NCI-H1930 (cell line): Measurements from ENCODE around the gene CCDC33.

Experiments used
- DNase-seq, 2 experiments: peaks; one replicate each; lab custom pipeline; 2025; lab: John Stamatoyannopoulos, UW

CCDC33 gene

DNA sequence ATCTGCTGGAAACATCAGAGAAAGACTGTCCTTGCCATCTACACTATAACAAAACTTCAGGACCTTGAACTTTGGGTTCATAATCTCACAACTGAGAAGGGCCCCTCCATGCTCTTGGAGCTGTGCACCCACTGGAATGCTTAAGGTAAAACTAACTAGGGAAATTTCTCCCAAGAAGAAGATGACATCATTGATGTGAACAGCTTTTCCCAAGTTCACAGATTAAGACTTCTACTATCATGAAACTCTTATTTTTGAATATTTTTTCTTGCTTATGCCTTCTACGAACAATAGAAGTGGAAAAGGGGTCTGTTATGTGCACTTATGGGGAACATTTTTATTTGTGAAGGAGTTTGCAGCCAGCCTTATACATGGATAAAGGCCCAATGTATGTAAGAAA, 126.4 kb downstream of the CCDC33 start:
- no peak for DNase-seq

DNA sequence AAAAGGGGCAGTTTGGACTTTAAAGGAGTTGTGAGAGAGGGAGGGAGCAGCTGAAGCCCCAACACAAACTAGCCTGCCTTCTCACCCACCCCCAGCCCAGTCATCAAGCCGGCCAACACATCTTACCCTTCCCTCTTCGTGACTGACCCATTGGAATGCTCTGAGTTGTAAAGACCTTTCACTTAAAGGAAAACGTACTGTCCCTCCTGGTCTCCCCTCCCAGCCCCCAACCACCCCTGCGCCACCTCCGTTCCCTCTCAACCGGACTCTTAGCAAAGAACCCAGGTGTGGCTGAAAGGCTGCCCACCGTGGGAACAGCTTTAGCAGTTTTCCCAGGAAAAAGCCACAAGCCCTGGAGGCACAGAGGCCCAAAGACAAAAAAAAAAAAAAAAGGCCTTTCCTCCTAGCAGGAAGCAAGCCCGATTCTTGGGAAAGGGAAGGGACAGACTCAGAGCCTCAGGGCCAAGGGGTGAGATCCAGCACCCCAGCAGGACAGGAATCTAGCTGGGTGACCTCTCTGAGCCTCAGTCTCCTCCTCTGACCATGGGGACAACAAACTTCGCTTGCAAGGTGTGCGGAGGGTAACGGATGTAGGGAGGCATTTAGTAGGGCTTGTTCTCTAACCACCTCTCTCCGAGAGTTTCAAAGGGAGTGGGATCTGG, 128.9 kb downstream of the CCDC33 start:
- no peak for DNase-seq

DNA sequence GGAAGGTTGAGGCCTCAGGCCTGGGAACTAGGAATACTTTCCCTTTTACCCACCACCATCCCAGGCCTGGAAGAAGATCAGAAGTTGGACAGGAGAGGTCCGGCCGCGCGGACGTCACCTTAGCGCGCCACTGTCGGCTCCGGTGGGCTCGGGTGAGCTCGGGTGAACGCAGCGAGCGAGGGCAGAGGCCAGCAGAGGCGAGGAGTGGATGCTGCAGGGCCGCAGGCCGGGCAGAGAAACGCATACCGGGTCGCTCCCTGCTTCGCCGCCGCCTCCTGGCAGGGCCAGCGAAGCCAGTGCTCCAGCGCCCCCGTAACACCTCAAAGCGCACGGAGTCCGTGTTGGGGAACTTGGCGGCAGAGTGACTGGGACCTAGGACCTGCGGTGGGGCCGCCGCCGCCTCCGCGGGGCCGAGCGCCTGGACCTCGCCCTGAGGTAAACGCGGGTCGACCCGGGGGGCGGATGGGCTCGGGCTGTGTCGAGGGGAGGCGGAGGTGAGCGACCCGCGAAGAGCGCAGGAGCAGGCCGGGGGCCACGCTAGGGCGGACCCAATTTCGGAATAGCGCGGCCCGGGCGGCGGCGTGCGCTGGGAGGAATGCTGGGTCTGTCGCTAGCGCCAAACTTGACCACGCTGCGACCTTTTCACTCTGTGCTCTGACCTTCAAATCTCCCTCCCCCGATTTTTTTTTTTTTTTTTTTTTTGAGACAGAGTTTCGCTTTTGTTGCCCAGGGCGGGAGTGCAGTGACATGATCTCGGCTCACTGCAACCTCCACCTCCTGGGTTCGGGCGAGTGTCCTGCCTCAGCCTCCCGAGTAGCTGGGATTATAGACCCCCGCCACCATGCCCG, 129.7 kb downstream of the CCDC33 start:
- no peak for DNase-seq

DNA sequence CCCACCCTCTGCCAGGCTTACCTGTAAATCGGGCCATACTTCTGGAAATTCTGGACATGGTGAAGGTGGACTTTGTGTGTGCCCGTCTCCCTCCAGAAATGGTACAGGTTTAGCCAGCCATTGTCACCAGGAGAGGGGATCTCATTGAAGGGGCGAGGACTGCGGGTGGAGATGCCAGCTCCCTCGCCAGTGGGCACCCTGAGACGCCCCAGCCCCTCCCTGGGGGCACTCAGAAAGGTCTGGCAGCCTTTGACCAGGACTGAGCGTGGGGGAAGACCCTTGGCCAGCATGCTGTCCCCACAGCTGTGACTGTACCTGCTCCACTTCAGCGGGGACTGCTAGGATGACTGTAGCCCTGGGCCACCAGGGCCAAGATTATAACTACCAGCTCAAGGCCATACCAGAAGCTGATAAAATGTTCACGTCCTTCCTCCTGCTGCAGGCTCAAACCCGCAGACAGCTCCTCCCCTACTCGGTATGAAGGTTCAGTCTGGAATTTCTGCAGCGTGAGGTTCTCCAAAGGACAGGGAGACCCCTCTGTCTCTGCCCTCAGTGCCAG, 131.2 kb downstream of the CCDC33 start, which contains the start of gene CYP11A1:
CYP11A1 (minus strand) TSS at position 351 of the 559 bp plus-strand sequence; CDS start at position 290, 61 bp downstream.
- DNase-seq = no peak

DNA sequence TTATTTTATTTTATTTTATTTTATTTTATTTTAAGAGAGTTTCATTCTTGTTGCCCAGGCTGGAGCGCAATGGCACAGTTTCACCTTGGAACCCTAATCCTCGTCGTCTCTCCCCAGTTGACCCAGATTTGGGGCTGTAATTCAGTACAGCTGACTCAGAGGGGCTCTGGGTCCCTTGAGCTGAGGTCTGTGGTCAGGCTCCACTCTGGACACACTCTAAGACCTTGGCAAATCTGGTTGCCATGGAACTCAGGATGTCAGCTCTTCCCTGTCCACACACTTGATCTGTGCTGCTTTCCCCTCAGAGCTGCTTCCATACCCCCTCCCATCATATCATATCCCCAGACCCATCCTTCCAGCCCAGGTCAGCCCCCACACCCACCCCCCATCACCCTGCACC, 132.0 kb downstream of the CCDC33 start:
- no peak for DNase-seq

DNA sequence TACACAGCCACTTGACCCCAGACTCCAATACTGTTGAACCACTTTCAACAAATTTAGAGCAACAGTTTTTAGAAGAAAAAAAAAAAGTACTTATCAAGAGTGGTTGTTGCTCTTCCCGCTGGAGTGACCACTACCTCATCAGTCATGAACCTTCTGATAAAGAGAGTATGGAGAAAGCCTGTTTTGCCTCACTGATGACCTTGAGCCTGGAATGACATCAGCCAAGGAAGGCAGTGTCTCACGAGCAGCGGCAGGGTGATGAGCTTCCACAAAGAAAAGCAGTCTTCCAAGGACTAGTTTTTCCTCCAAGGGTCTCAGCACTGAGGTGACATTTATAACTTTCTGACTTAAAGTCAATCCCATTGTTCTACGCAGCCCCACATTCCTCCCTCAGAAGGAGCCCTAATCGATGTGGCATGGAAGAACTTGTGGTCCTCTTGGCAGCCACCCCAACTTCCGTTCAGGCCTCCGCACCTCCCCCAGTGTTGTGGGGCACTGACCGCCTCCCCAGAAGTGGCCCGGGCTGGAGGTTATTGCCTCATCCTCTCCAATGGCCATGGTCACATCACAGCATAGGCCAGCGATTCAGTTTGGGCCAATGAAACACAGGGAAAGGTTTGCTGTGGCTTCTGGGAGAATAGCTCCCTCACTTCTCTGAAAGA, 133.1 kb downstream of the CCDC33 start:
- no peak for DNase-seq

DNA sequence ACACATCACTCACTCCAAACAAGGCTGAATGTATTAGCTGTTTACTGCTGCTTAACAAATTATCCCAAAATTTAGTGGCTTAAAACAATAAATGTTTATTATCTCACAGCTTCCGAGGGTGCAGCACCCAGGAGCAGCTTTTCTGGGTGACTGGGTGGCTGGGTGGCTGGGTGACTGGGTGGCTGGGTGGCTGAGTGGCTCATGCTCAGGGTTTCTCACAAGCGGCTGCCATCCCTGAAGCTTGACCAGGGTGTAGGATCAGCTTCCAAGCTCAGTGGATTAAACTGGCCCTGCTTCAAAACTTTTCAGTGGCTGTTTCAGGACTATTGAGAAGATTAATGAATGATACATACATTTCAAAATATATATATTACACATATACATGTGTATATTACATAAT, 133.6 kb downstream of the CCDC33 start:
- DNase-seq = no peak

DNA sequence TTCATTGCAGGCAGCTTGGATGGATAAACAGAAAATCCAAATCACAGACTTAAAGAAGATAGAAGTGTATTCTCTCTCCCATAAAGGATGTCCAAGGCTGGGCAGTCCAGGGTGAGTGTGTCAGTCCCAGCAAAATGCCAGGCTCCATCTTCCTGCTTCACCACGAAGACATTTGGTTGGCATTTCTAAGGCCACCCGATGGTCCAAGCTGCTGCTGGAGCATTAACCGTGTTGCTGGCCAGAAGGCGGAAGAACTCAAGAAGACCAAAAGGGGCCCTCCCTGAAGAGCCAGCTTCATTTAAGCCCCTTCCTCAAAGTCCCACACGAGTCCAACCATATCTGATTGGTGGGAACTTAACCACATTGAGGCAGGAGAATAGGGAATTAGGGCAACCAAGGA, 134.3 kb downstream of the CCDC33 start:
- no peak for DNase-seq

DNA sequence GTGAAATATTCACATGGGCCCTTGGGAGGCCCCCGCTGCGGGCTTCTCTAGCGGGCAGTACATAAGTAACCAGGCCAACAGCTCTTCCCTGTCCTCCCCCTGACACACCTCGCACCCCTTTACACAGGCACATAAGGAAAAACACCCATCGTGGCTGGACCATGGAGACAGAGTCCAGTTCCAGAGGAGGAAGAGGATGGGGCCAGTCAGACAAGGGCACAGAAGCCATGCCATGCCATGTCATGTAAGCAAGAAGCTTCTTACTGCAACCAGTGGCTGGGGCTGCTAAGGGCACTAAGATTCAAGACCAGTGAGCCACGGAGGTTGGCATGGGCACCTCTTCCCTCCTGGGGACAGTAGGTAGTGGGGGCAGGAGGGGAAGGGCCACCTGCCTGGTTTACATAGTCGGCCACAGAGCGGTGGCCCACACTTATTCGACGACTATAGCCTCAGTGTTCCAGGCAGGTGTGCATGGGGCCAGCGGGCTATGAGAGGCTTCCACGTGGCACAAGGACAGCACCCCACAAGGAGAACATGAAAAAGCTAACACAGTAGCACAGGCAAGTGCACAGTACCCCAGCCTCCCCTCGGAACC, 137.0 kb downstream of the CCDC33 start:
- no peak for DNase-seq

DNA sequence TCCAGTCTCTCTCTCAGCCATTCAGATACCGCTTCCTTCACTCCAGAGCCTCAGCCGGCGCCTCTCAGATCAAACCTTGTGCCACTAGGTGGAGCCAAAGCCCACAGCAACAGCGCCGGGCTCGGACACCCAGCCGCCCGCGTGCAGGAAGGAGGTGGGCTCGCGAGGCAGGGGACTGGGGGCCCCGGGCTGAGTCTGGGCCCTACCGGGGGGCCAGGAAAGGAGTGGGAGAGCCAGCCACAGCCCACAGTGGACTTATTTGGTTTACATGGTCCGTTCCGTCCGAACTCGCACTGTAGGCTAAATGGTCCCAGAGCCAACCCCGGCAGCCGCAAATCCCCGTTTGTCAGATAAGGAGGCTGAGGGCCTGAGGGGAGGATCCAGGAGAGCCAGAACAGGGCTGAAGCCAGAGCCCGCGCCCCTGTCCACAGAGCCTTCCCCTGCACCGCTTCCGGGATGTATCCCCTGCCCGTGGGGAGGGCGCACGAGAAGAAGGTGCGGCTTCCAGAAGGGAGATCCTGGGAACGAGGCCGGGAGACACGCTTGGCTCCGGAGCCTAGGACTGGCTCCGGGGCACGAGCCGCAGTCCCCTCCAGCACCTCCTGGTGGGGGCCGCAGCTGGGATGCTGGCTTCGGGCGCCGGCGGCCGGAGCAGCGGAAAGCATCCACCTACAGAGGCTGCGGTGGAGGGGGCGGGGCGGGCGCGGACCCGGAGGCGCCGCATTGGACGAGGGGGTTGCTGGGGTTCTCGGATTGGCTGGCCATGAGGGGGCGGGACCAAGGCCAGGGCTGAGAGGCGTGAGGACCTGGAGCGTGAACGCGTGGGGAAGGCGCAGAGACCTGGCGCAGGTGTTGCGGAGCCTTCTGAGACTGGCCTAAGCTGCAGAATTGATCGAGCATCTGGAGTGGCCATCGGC, 137.9 kb downstream of the CCDC33 start:
- DNase-seq = peak; percentile 76 to 78

DNA sequence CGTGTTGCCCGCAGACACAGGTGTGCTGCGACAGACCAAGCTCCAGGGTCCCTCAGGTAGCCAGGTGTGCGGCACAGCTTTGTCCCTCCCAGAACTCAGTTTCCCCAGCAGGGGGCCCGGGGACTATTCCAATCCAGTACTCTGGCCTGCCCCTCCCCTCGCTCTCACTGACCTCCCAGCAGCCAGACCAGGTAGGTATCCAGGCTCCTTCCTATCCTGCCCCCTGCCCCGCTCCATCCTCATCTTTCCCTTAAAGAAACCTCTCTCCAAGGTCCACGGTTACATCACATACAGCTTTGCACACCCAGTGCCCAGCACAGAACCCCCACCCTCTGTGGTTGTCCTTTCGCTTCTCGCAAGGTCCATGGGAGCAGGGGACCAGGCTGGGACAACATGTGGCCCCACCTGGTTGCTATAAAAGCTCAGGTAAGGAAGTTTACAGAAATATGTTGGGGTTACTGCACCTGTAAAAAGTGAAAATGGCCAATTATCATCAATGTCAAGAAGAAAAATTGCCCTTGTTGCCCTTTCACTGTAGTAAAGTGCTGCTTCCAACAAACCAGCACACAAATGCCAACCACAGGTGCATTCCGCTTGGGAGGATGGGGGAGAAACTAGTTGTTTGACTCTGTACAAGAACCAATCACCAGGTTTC, 138.6 kb downstream of the CCDC33 start:
- peak in 1 of 2 experiments; percentile 43 for DNase-seq

DNA sequence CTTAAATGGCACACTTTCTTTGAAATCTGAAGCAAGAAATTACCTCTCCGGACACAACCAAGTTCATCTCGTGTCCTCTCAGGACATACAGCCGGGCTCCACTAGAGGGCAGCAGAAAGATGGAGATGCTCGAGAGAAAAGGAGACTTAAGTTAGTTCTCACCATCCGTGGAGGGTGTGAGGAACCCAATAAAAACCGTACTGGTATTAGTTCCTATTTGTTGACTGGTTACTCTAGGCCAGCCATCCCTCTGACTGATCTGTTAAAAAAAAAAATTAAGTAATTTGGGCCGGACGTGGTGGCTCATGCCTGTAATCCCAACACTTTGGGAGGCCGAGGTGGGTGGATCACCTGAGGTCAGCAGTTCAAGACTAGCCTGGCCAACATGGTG, 139.2 kb downstream of the CCDC33 start:
- peak; percentile 33 to 63 for DNase-seq

DNA sequence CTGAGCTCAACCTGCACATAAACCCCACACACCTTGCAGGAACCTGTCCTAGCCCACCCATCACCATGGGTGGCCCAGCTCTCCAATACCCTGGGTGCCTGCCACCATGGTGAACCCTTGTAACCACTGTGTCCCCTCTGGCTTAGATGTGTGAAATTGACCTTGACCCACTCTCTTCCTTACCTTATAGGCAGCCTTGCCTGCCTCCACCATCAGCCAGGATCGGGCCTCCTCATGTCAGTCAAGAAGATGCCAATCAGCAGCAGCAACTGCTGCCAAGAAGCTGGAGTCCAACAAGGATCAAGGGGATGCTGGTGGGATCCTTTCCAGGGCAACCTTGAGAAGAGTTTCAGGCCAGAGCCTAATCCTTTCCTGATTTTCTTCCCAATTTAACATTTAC, 140.1 kb downstream of the CCDC33 start:
- no peak for DNase-seq

DNA sequence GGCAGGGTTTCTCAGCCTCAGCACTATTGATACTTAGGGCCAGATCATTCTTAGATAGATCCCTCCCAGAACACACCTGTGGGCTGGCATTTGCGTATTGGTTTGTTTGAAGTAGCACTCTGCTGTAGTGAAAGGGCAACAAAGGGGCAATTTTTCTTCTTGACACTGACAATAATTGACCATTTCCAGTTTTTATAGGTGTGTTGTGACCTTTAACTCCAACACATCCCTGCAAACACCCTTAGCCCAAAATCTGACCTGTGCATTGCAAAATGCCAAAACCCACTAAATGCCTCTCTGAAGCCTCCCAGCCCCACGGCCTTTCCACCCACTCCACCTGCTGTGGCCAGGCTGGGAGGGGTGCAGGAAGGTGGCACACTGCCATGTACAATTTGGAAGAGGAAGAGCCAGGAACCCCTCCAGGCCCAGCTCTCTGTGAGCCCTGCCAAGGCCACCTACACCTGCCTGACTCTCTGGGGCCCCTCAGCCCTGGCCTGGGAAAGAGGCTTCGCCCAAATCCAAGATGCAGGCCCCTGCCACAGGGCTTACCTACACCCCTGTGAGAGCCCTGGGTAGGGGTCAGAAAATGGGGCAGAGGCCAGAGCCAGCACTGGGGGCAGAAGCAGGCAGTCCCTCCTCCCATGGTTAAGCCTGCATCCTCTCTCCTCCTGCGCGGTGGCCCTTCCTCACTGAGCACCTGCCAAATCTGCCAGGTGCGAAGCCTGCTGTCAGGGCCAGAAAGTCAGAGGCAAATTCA, 140.9 kb downstream of the CCDC33 start:
- no peak for DNase-seq

DNA sequence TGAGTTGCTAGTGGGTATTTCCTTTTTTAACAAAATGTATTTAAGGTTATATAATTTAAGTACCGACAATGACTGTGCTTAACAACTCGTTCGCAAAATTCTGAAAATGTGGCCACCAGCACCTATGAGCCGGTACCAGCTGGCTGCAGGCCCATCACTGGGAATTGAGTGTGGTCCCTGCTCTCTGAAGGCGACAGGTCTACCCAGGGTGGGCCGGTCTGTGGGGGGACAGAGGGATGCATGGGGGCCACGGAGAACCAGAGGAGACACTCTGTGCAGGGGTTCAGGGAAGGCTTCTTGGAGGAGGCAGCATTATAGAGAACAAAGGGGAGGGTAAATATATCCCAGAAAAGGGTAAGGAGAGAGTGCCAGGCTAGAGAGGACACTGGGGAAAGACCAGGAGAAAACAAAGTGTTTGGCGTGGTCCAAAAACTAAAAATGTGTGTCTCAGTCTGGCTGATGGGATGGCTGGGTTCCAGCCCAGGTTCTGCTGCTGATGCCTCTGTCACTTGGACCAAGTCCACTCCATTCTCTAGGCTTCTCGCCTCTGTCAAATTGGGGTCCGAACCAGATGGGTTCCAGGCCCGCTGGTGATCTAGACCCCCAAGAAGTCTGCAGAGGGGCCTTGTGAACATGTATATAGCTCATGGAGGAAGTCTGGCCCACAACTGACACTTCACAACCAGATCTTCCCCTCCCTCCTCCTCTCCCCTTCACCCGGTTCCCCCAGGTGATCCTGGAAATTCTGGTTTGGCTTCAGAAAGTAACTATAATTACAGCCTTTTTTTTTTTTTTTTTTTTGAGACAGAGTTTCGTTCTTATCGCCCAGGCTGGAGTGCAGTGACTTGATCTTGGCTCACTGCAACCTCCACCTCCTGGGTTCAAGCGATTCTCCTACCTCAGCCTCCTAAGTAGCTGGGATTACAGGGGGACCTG, 142.0 kb downstream of the CCDC33 start:
- no peak for DNase-seq

DNA sequence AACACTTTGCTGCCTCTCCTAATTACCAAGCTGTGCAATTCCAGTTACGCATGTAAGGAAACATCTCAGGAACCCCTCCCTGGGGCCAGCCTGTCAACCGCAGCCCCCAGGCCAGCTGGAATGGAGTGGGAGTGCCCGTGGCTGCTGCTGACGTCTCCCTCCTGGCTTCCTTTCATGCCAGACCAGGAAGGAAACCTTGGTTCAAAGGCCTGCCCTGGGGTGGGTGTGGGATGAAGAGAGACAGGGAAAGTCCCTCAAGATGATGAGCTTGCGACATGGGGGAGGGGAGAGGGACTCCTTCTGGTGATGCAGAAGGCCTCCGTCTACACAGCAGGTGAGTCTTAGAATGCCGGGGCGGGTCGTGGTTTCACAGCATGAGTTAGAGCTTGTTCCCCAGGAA, 142.7 kb downstream of the CCDC33 start:
- DNase-seq = no peak

DNA sequence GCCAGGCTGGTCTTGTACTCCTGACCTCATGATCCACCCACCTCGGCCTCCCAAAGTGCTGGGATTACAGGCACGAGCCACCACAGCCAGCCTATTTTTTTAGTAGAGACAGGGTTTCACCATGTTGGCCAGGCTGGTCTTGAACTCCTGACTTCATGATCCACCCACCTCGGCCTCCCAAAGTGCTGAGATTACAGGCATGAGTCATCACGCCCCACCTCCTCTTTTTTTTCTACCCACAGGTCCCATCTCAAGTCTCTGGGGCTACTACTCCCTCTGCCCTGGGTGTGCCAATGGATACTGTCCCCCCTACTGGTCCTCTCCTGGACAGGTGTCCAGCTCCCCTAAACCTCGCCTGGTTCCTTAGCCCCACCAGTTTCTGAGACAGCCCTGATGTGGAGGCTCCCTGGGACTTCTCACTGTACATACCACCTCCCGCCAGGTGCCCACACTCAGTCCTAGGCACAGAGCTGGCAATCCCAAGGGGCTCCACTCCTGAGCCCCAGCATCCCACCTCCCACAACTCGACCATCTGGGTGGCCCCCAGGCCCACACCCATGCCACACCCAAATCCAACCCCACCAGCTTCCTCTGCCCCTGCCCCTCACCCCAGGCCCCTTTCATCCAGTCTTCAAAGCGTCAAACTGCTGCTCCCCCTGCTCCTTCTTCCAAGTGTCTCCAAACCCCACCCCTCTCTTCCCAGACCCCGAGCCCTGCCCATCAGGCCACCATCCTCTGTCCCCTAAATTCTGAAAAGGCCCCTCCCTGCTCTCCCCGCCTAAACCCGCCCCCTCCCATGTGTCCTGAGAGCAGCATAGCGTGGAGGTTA, 144.4 kb downstream of the CCDC33 start:
- DNase-seq = no peak

DNA sequence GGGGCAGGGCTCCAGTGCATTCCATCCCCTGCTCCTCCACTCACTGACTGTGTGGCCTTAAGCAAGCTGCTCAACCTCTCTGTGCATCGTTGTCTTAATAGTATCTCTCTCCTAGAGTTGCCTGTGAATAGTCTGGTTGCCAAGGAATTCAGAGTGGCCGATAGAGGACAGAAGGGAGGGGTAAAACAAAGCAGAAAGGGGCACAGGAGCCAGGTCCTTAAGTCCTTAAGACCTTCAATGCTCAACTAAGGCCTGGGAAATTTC, 145.0 kb downstream of the CCDC33 start:
- DNase-seq = no peak
